Esophagus squamous epithelium (tissue), 4 donors: ENCODE data around the gene SYTL3.

Experiments
- CTCF ChIP-seq, 6 experiments: fragments of 450-650 bp in 4 of 6; fragments of 200-600 bp in 2 of 6; sonication (generic) in 2 of 6; IDR thresholded peaks; one replicate each; pipeline ENCODE4 v1.5.1; 2016 to 2019; ENCODE audit warnings: antibody characterized with exemption in 6 of 6, mild to moderate bottlenecking in 4 of 6, moderate library complexity in 4 of 6
- POLR2A ChIP-seq, 4 donors: fragments of 450-650 bp; IDR thresholded peaks; one replicate each; pipeline ENCODE4 v1.6.1; 2017; ENCODE audit warnings: antibody characterized with exemption in 4 of 4, mild to moderate bottlenecking in 4 of 4, moderate library complexity in 3 of 4

GRCh38 chr6:158684745-158685324, 35.0 kb downstream of the SYTL3 start:
- no peak for TF ChIP-seq CTCF (IDR thresholded peaks at IDR 0.05)
- TF ChIP-seq POLR2A (IDR thresholded peaks at IDR 0.05), result no peak
